Esophagus muscularis mucosa (tissue), 4 donors: ENCODE measurements around the gene PARD6G. TPM values are rescaled to one million over a fixed set of nuclear protein-coding genes. Genes with fewer than 3 reads are reported as not detected.

Experiments used
- DNase-seq: peaks from one replicate; pipeline ENCODE4 v3.0.0-alpha.2; 2017; ENCODE audit errors: extremely low spot score
- H3K27ac ChIP-seq, 4 donors: fragments of 200-600 bp; sonication (generic); replicated peaks in 1 of 4; 1 replicate in 3 of 4; 2 replicates in 1 of 4; pipeline ENCODE4 v1.5.1; 2016 to 2019; ENCODE audit warnings: mild to moderate bottlenecking in 1 of 4
- H3K27me3 ChIP-seq, 4 donors: fragments of 200-600 bp; sonication (generic); one replicate each; pipeline versions ENCODE4 v1.5.1 to v1.6.0; 2016 to 2019
- H3K36me3 ChIP-seq, 4 donors: fragments of 200-600 bp; sonication (generic); one replicate each; pipeline ENCODE4 v1.5.1; 2016 to 2019
- H3K4me1 ChIP-seq, 4 donors: fragments of 200-600 bp; sonication (generic); one replicate each; pipeline ENCODE4 v1.5.1; 2016 to 2019
- H3K4me3 ChIP-seq, 4 donors: fragments of 200-600 bp; sonication (generic); 1 replicate in 2 of 4; 2 replicates in 2 of 4; pipeline ENCODE4 v1.5.1; 2016 to 2019; ENCODE audit warnings: mild to moderate bottlenecking in 4 of 4, moderate library complexity in 1 of 4
- H3K9me3 ChIP-seq, 4 donors: fragments of 200-600 bp; sonication (generic); 1 replicate in 3 of 4; 2 replicates in 1 of 4; pipeline ENCODE4 v1.5.1; 2016 to 2019
- EP300 ChIP-seq: sonication (generic); formaldehyde crosslinking; IDR thresholded peaks from one replicate; pipeline ENCODE4 v1.6.1; 2017; ENCODE audit warnings: antibody characterized with exemption
- POLR2A ChIP-seq: fragments of 450-650 bp; IDR thresholded peaks from one replicate; pipeline ENCODE4 v1.6.1; 2017; ENCODE audit warnings: antibody characterized with exemption, moderate library complexity, mild to moderate bottlenecking, low read depth
- POLR2AphosphoS5 ChIP-seq, 2 donors: sonication (generic); formaldehyde crosslinking; IDR thresholded peaks; one replicate each; pipeline ENCODE4 v1.6.1; 2017; ENCODE audit warnings: antibody characterized with exemption in 2 of 2
- WGBS: methylation state at CpG from one replicate; pipeline ENCODE4 v1.1.5; 2018; 5-methylcytosine and 5-hydroxymethylcytosine counted together
- intact Hi-C: fragments of 100-400 bp; cut with DNase I; formaldehyde crosslinking; loops from one replicate; pipeline ENCODE4 v1.15.1; 2023
- total RNA-seq, 4 donors: library from RNA; depleted of rRNA; stranded (reverse); fragments of >200 nt; gene quantifications; one replicate each; pipeline versions ENCODE4 v1.1.0 to v1.2.1, GENCODE V29; 2016
- TF ChIP-seq, protein P1 (sequence below), 3 experiments: fragments of 200-600 bp in 2 of 3; fragments of 450-650 bp in 1 of 3; sonication (generic) in 2 of 3; IDR thresholded peaks; one replicate each; pipeline ENCODE4 v1.5.1; 2017 to 2019; ENCODE audit warnings: antibody characterized with exemption in 3 of 3, mild to moderate bottlenecking in 2 of 3, moderate library complexity in 1 of 3

The PARD6G gene
- total RNA-seq, 4 donors from 2014 or later: 5.4 to 11.3 (median 10.4) TPM

GRCh38 chr18:80175451-80176204, 71.7 kb downstream of the PARD6G start:
- intact Hi-C loops: no loop called here
- no peak overlapping the region for H3K4me3 ChIP-seq
- no peaks in the 10 kb centered on the region for H3K9me3 ChIP-seq
- H3K4me1 ChIP-seq: peaks cover 0 to 17% (median 14%) of the 10 kb centered on the region in 4 donors
- TF ChIP-seq, protein P1, sequence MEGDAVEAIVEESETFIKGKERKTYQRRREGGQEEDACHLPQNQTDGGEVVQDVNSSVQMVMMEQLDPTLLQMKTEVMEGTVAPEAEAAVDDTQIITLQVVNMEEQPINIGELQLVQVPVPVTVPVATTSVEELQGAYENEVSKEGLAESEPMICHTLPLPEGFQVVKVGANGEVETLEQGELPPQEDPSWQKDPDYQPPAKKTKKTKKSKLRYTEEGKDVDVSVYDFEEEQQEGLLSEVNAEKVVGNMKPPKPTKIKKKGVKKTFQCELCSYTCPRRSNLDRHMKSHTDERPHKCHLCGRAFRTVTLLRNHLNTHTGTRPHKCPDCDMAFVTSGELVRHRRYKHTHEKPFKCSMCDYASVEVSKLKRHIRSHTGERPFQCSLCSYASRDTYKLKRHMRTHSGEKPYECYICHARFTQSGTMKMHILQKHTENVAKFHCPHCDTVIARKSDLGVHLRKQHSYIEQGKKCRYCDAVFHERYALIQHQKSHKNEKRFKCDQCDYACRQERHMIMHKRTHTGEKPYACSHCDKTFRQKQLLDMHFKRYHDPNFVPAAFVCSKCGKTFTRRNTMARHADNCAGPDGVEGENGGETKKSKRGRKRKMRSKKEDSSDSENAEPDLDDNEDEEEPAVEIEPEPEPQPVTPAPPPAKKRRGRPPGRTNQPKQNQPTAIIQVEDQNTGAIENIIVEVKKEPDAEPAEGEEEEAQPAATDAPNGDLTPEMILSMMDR (IDR thresholded peaks at IDR 0.05): no peak
- TF ChIP-seq POLR2AphosphoS5 (IDR thresholded peaks at IDR 0.05): no peak
- TF ChIP-seq POLR2A: no peak
- no peak for TF ChIP-seq EP300
- no peaks in the 10 kb centered on the region for H3K36me3 ChIP-seq
- H3K27me3 ChIP-seq: no peaks in the 10 kb centered on the region
- no peak for DNase-seq
- no peak overlapping the region for H3K27ac ChIP-seq
- WGBS: 83% methylated on average over 18 of the region's 18 CpGs

DNA sequence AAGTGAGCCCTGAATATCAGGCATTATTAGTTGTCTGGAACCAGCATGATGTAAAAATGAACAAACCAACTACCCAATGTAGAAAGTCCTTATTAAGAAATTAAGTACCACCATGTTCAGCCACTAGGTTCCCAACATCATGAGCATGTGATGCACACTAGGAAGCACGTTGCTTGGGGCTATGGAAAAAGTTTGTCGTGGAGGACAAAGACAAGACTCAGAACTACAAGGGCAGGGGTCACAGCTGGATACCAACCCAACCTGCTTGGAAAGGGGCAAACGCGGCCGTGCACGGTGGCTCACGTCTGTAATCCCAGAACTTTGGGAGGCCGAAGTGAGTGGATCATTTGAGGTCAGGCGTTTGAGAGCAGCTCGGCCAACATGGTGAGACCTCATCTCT, 74.3 kb downstream of the PARD6G start:
- no peaks in the 10 kb centered on the region for H3K36me3 ChIP-seq
- 92% methylated on average over 10 of the region's 10 CpGs for WGBS
- no peak for DNase-seq
- H3K9me3 ChIP-seq: no peaks in the 10 kb centered on the region
- no peak overlapping the region for H3K4me3 ChIP-seq
- no peaks in the 10 kb centered on the region for H3K27me3 ChIP-seq
- intact Hi-C loops: no loop called here
- H3K4me1 ChIP-seq: peaks cover 0 to 18% (median 16%) of the 10 kb centered on the region in 4 donors
- TF ChIP-seq POLR2AphosphoS5 (IDR thresholded peaks at IDR 0.05) (no peak), EP300 (no peak), POLR2A (no peak)
- TF ChIP-seq, protein P1 (IDR thresholded peaks at IDR 0.05): no peak
- H3K27ac ChIP-seq: no peak overlapping the region

DNA sequence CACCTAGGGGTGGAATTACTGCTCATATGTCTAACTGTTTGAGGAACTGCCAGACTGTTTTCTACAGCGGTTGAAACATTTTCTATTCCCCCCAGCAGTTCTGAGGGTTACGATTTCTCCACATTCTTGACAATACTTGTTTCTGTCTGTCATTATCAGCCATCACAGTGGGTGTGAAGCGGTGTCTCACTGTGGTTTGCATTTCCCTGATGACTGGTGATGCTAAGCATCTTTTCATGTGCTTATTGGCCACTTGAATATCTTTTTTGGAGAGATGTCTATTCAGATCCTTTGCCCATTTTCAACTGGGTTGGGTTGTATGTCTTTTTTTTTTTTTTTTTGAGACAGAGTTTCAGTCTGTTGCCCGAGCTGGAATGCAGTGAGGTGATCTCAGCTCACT, 75.3 kb downstream of the PARD6G start:
- H3K36me3 ChIP-seq: no peaks in the 10 kb centered on the region
- no peak overlapping the region for H3K4me3 ChIP-seq
- peaks cover 0 to 18% (median 16%) of the 10 kb centered on the region in 4 donors for H3K4me1 ChIP-seq
- no peaks in the 10 kb centered on the region for H3K27me3 ChIP-seq
- H3K27ac ChIP-seq: peak overlapping the region in 1 of 4 donors; percentile 11
- 63% methylated on average over 4 of the region's 4 CpGs for WGBS
- no peaks in the 10 kb centered on the region for H3K9me3 ChIP-seq
- TF ChIP-seq POLR2AphosphoS5 (IDR thresholded peaks at IDR 0.05) (no peak), POLR2A (no peak), EP300 (no peak)
- TF ChIP-seq, protein P1 (IDR thresholded peaks at IDR 0.05): no peak
- DNase-seq: no peak
- intact Hi-C loops: no loop called here

DNA sequence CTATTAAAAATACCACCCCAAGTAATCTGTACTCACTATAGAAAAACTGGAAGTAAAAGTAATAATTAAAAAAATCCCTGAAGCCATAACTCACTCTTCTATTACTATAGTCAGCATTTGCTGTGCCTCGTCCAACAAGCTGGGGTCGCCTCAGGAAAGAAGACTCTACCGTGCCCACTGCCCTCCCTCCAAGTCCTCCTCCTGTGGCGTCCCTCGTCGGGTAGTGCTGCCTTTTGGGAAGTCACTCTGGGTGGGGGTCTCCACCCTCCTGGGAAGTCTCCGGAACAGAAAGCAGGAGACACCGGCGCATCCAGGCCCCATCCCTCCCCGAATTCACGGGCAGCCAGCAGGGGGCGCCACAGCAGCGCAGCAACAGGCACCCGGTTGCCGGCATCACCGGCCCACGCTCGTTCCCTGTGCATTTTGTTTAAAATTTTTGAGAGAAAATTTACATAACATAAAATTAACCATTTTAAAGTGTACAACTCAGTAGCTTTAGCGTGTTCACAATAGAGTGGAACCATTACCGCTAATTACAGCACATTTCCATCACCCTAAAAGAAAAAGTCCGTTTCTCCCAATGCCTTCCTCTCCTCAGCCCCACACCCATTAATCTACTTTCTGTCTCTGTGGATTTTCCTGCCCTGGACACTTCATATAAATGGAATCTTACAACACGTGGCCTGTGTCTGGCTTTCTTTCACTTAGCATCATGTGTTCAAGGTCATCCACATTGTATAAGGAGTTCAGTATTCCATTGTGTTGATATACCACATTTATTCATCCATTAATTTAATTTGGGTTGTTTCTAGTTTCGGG, 76.1 kb downstream of the PARD6G start:
- intact Hi-C loops: no loop called here
- peak overlapping the region in 3 of 4 donors; percentile 7 to 19 (median 11) for H3K27ac ChIP-seq

More for the DNA sequence above, 76.1 kb downstream of the PARD6G start:
- DNase-seq: no peak
- TF ChIP-seq EP300 (no peak), POLR2A (no peak), POLR2AphosphoS5 (IDR thresholded peaks at IDR 0.05) (peak; percentile 15 to 43)
- TF ChIP-seq, protein P1 (IDR thresholded peaks at IDR 0.05): peak; percentile 74 to 87 (median 86)
- WGBS: 16% methylated on average over 23 of the region's 23 CpGs
- peak overlapping the region; percentile 35 to 54 (median 39) for H3K4me3 ChIP-seq
- no peaks in the 10 kb centered on the region for H3K36me3 ChIP-seq
- peaks cover 0 to 18% (median 16%) of the 10 kb centered on the region in 4 donors for H3K4me1 ChIP-seq
- no peaks in the 10 kb centered on the region for H3K27me3 ChIP-seq
- H3K9me3 ChIP-seq: no peaks in the 10 kb centered on the region
